Measurements from ENCODE around the gene CKLF.

- TF ChIP-seq, protein P1, sequence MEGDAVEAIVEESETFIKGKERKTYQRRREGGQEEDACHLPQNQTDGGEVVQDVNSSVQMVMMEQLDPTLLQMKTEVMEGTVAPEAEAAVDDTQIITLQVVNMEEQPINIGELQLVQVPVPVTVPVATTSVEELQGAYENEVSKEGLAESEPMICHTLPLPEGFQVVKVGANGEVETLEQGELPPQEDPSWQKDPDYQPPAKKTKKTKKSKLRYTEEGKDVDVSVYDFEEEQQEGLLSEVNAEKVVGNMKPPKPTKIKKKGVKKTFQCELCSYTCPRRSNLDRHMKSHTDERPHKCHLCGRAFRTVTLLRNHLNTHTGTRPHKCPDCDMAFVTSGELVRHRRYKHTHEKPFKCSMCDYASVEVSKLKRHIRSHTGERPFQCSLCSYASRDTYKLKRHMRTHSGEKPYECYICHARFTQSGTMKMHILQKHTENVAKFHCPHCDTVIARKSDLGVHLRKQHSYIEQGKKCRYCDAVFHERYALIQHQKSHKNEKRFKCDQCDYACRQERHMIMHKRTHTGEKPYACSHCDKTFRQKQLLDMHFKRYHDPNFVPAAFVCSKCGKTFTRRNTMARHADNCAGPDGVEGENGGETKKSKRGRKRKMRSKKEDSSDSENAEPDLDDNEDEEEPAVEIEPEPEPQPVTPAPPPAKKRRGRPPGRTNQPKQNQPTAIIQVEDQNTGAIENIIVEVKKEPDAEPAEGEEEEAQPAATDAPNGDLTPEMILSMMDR (IDR thresholded peaks at IDR 0.05): no peak
- no peak for TF ChIP-seq POLR2A (IDR thresholded peaks at IDR 0.05)
These were observed 31.1 kb upstream of the CKLF start for GRCh38 chr16:66521252-66521713.

Measured in adrenal gland (tissue), 5 donors.